Measurements from ENCODE around the gene LYVE1. TPM values are rescaled to one million over a fixed set of nuclear protein-coding genes. Genes with fewer than 3 reads are reported as not detected.
"Not testable (repeated sequence)": the region's sequence is repeated elsewhere in the genome, so short reads cannot be mapped to it uniquely, and the experiment has no call there.

The LYVE1 gene
- total RNA-seq, 1 donor from 2014 or later = 49.6 TPM

DNA sequence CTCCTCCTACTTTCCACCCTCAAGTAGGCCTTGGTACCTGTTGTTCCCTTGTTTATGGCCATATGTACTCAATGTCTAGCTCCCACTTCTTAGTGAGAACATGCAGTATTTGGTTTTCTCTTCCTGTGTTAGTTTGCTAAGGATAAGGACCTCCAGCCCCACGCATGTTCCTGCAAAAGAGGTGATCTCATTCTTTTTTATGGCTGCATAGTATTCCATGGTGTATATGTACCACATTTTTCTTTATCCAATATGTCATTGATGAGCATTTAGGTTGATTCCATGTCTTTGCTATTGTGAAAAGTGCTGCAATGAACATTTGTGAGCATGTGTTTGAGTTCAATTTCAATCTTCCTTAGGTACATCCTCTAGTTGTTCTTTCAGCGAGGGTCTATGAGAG, 27.4 kb upstream of the LYVE1 start:
- not testable (repeated sequence) for H3K4me3 ChIP-seq (ENCODE audit: low read length in 3 of 3); H3K9me3 ChIP-seq (ENCODE audit: control insufficient read depth in 3 of 3, low read length in 3 of 3); H3K9ac ChIP-seq (ENCODE audit: low read depth in 1 of 3, low read length in 3 of 3); H3K36me3 ChIP-seq (ENCODE audit: control insufficient read depth in 3 of 3, insufficient read depth in 3 of 3, low read length in 3 of 3); H3K27me3 ChIP-seq (ENCODE audit: control insufficient read depth in 3 of 3, insufficient read depth in 3 of 3, low read length in 3 of 3); H3K27ac ChIP-seq (ENCODE audit: low read depth, low read length)
- peaks cover 19 to 27% (median 23%) of the 10 kb centered on the region in 3 donors for H3K4me1 ChIP-seq (ENCODE audit: control insufficient read depth in 3 of 3, insufficient read depth in 3 of 3, low read length in 3 of 3)

DNA sequence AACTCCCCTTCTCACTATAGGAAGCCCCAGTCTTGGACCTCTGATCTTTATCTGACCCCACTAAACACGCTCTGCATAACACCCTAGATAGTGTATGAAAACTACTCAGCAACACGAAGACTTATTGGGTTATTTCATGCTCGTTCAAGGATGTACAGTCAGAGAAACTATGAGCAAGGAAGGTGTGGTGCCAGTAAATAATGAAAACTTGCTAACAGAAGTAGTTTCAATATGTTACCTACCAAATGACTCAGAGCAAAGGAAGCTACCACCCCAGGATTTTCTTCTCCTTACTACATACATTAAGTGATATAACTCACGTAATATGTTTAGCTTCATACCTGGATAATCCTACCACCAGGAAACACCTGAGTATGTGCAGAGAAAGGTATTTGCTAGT, 25.9 kb upstream of the LYVE1 start:
- no peak overlapping the region for H3K9ac ChIP-seq (ENCODE audit: low read depth in 1 of 3, low read length in 3 of 3)
- H3K36me3 ChIP-seq (ENCODE audit: control insufficient read depth in 3 of 3, insufficient read depth in 3 of 3, low read length in 3 of 3) = peaks cover 0 to 2% (median 0%) of the 10 kb centered on the region in 3 donors
- peaks cover 6 to 13% (median 9%) of the 10 kb centered on the region in 3 donors for H3K4me1 ChIP-seq (ENCODE audit: control insufficient read depth in 3 of 3, insufficient read depth in 3 of 3, low read length in 3 of 3)
- H3K4me3 ChIP-seq (ENCODE audit: low read length in 3 of 3) = no peak overlapping the region
- no peak overlapping the region for H3K27ac ChIP-seq (ENCODE audit: low read depth, low read length)
- no peaks in the 10 kb centered on the region for H3K27me3 ChIP-seq (ENCODE audit: control insufficient read depth in 3 of 3, insufficient read depth in 3 of 3, low read length in 3 of 3)
- no peaks in the 10 kb centered on the region for H3K9me3 ChIP-seq (ENCODE audit: control insufficient read depth in 3 of 3, low read length in 3 of 3)

DNA sequence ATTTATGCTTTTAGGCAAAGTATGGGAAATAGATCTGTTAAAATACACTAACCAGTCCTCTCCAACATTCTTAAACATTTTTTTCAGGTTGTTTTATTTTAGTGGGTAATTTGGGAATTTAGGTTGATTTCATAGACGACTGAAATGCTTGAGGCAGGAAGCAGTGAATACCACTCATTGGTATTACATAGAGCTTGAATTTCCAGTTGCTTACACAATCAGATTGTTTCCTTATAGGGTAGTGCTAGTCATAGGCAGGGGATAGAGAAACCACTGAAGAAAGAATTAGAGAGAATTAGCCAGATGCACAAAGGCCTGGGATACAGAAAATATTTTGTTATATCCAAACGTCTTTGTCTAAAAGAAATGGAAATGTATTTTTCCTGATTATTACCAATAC, 23.9 kb upstream of the LYVE1 start:
- H3K36me3 ChIP-seq (ENCODE audit: control insufficient read depth in 3 of 3, insufficient read depth in 3 of 3, low read length in 3 of 3) = peaks cover 0 to 2% (median 0%) of the 10 kb centered on the region in 3 donors
- no peak overlapping the region for H3K27ac ChIP-seq (ENCODE audit: low read depth, low read length)
- no peaks in the 10 kb centered on the region for H3K9me3 ChIP-seq (ENCODE audit: control insufficient read depth in 3 of 3, low read length in 3 of 3)
- H3K27me3 ChIP-seq (ENCODE audit: control insufficient read depth in 3 of 3, insufficient read depth in 3 of 3, low read length in 3 of 3) = no peaks in the 10 kb centered on the region
- H3K4me3 ChIP-seq (ENCODE audit: low read length in 3 of 3) = no peak overlapping the region
- peaks cover 0 to 3% (median 0%) of the 10 kb centered on the region in 3 donors for H3K4me1 ChIP-seq (ENCODE audit: control insufficient read depth in 3 of 3, insufficient read depth in 3 of 3, low read length in 3 of 3)
- H3K9ac ChIP-seq (ENCODE audit: low read depth in 1 of 3, low read length in 3 of 3) = no peak overlapping the region

DNA sequence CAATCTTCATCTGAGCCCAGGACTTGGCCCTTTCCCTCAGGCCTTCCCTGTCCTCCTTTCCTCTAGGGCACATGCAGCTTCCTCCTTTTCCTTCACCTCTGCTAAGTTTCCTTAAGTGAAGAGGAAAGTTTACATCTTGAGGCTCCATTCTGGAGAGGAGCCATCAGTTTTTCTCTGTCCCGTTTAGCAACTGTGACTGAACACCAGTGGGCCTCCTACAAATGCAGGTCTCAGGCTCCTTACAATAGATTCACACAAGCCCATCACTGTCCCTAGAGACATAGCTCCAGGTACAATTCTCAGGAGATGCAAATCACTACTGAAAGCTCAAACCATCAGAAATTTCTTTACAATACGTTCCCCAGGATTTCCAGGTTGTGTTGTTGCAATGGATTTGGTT, 23.3 kb upstream of the LYVE1 start:
- H3K9me3 ChIP-seq (ENCODE audit: control insufficient read depth in 3 of 3, low read length in 3 of 3) = no peaks in the 10 kb centered on the region
- H3K4me3 ChIP-seq (ENCODE audit: low read length in 3 of 3) = no peak overlapping the region
- peaks cover 0 to 5% (median 2%) of the 10 kb centered on the region in 3 donors for H3K4me1 ChIP-seq (ENCODE audit: control insufficient read depth in 3 of 3, insufficient read depth in 3 of 3, low read length in 3 of 3)
- no peak overlapping the region for H3K27ac ChIP-seq (ENCODE audit: low read depth, low read length)
- no peak overlapping the region for H3K9ac ChIP-seq (ENCODE audit: low read depth in 1 of 3, low read length in 3 of 3)
- no peaks in the 10 kb centered on the region for H3K27me3 ChIP-seq (ENCODE audit: control insufficient read depth in 3 of 3, insufficient read depth in 3 of 3, low read length in 3 of 3)
- peaks cover 0 to 2% (median 0%) of the 10 kb centered on the region in 3 donors for H3K36me3 ChIP-seq (ENCODE audit: control insufficient read depth in 3 of 3, insufficient read depth in 3 of 3, low read length in 3 of 3)

DNA sequence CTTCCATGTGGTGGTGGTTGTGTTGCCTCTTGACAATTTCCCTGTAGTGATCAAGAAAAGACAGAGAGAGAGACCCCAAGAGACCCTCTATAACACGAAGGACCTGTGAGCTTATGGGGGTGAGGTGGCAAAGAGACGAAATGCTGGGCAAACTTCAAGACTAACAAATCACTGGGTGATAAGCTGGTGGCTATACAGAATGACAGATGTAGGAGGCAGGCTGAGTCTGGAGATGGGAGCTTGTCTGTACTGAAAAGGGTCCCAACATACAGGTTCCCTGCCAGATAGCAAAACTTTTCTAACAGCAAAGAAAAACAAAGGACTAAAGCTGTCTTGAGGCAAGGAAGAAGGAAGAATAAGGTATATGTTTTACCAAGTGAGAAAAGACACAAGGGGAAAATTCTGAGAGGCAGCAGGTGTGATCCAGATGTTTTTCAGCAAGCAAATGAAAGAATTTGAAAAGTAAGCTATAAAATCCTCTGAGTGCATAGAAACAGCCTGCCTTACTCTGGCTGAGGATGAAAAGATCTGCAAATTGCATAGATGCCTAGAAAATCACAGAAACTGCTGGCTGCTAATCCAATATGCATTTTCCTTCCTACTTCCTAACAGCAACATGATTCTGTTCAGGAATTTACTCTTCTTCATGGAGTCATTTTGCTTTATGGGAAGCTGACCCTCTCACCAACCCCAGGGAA, 21.9 kb upstream of the LYVE1 start:
- Histone ChIP-seq H3K36me3 (ENCODE audit: control insufficient read depth in 3 of 3, insufficient read depth in 3 of 3, low read length in 3 of 3) (peaks cover 0 to 2% (median 0%) of the 10 kb centered on the region in 3 donors), H3K9me3 (ENCODE audit: control insufficient read depth in 3 of 3, low read length in 3 of 3) (no peaks in the 10 kb centered on the region), H3K27ac (ENCODE audit: low read depth, low read length) (no peak overlapping the region), H3K4me3 (ENCODE audit: low read length in 3 of 3) (no peak overlapping the region), H3K27me3 (ENCODE audit: control insufficient read depth in 3 of 3, insufficient read depth in 3 of 3, low read length in 3 of 3) (no peaks in the 10 kb centered on the region), H3K9ac (ENCODE audit: low read depth in 1 of 3, low read length in 3 of 3) (no peak overlapping the region), H3K4me1 (ENCODE audit: control insufficient read depth in 3 of 3, insufficient read depth in 3 of 3, low read length in 3 of 3) (peaks cover 0 to 5% (median 5%) of the 10 kb centered on the region in 3 donors)

DNA sequence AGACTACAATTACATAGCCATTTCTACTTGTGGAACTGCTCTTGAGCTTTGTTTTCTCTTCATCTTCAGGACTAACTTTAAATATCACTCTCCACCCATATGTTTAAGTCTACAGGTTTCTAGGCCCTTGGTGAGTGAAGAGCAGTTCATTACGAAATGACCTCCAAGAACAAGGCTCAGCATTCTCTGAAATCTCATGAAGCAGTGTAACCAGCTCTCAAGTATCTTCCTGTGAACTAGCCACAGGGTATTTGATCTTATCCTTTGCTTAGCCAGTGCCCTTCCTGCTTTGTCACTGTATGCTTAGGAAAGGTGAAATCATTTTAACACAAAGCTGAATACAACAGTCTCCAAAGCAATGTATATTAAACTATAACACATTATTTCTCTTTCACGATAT, 20.4 kb upstream of the LYVE1 start:
- H3K4me3 ChIP-seq (ENCODE audit: low read length in 3 of 3) = no peak overlapping the region
- H3K9me3 ChIP-seq (ENCODE audit: control insufficient read depth in 3 of 3, low read length in 3 of 3) = no peaks in the 10 kb centered on the region
- peaks cover 0 to 2% (median 0%) of the 10 kb centered on the region in 3 donors for H3K36me3 ChIP-seq (ENCODE audit: control insufficient read depth in 3 of 3, insufficient read depth in 3 of 3, low read length in 3 of 3)
- H3K27ac ChIP-seq (ENCODE audit: low read depth, low read length) = no peak overlapping the region
- peaks cover 0 to 7% (median 6%) of the 10 kb centered on the region in 3 donors for H3K4me1 ChIP-seq (ENCODE audit: control insufficient read depth in 3 of 3, insufficient read depth in 3 of 3, low read length in 3 of 3)
- no peaks in the 10 kb centered on the region for H3K27me3 ChIP-seq (ENCODE audit: control insufficient read depth in 3 of 3, insufficient read depth in 3 of 3, low read length in 3 of 3)
- no peak overlapping the region for H3K9ac ChIP-seq (ENCODE audit: low read depth in 1 of 3, low read length in 3 of 3)

DNA sequence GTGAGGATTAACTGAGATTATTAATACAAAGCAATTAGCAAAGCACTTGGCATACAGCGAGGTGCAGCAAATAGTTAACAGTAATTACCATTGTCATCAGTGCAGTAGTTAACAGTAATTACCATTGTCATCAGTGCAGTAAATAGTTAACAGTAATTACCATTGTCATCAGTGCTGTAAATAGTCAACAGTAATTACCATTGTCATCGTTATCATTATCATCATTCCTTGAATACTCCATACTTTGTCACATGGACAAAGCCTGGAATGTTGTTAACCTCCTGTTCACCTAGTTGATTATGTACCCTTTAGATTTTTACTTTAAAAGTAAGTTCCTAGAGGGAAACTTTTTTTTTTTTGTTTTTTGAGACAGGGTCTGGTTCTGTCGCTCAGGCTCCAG, 19.5 kb upstream of the LYVE1 start:
- peaks cover 0 to 13% (median 10%) of the 10 kb centered on the region in 3 donors for H3K4me1 ChIP-seq (ENCODE audit: control insufficient read depth in 3 of 3, insufficient read depth in 3 of 3, low read length in 3 of 3)
- H3K27ac ChIP-seq (ENCODE audit: low read depth, low read length) = no peak overlapping the region
- H3K9me3 ChIP-seq (ENCODE audit: control insufficient read depth in 3 of 3, low read length in 3 of 3) = no peaks in the 10 kb centered on the region
- H3K27me3 ChIP-seq (ENCODE audit: control insufficient read depth in 3 of 3, insufficient read depth in 3 of 3, low read length in 3 of 3) = no peaks in the 10 kb centered on the region
- no peak overlapping the region for H3K9ac ChIP-seq (ENCODE audit: low read depth in 1 of 3, low read length in 3 of 3)
- H3K4me3 ChIP-seq (ENCODE audit: low read length in 3 of 3) = no peak overlapping the region
- H3K36me3 ChIP-seq (ENCODE audit: control insufficient read depth in 3 of 3, insufficient read depth in 3 of 3, low read length in 3 of 3) = peaks cover 0 to 2% (median 0%) of the 10 kb centered on the region in 3 donors

DNA sequence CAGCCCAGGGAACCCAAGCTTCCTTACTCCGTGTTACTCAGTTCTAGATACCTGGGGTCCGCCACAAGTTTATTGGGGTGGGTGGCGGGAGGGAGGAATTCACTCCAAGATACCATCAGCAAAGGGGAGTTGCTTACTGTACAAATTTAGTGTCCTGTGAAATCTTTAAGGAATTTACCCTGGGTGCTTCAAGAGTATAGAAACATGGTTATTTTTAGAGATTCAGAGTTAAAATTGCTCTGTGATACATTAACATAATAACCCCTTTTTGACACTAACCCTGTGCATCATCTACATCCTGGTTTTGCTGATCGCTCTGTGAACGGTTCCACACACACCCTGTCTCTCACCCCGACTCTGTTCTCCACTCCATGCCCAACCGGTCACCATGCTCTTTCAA, 18.9 kb upstream of the LYVE1 start:
- no peaks in the 10 kb centered on the region for H3K27me3 ChIP-seq (ENCODE audit: control insufficient read depth in 3 of 3, insufficient read depth in 3 of 3, low read length in 3 of 3)
- no peak overlapping the region for H3K4me3 ChIP-seq (ENCODE audit: low read length in 3 of 3)
- no peaks in the 10 kb centered on the region for H3K9me3 ChIP-seq (ENCODE audit: control insufficient read depth in 3 of 3, low read length in 3 of 3)
- H3K9ac ChIP-seq (ENCODE audit: low read depth in 1 of 3, low read length in 3 of 3) = no peak overlapping the region
- H3K4me1 ChIP-seq (ENCODE audit: control insufficient read depth in 3 of 3, insufficient read depth in 3 of 3, low read length in 3 of 3) = peaks cover 0 to 16% (median 10%) of the 10 kb centered on the region in 3 donors
- H3K36me3 ChIP-seq (ENCODE audit: control insufficient read depth in 3 of 3, insufficient read depth in 3 of 3, low read length in 3 of 3) = peaks cover 0 to 2% (median 0%) of the 10 kb centered on the region in 3 donors
- H3K27ac ChIP-seq (ENCODE audit: low read depth, low read length) = no peak overlapping the region

DNA sequence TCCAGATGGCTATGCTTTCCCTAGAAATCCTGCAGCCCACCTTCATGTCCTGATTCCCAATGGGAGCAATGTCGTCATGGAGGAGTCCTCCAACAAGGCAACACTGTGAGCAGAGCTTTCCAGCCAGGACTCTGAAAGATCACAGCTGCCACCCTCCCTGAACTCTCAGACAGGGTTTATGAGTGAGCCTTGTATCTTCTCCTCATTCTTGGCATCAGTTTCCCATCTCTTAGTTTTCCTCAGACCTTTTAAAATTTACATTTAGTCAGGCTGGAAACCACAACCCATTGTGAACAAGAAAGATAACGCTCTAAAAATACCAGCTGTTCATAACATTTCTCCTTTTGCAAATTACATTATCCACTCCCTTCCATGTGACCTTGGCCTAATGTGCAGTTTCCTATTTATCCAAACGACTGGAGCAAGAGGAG, 15.6 kb upstream of the LYVE1 start:
- peaks cover 0 to 6% (median 0%) of the 10 kb centered on the region in 3 donors for H3K36me3 ChIP-seq (ENCODE audit: control insufficient read depth in 3 of 3, insufficient read depth in 3 of 3, low read length in 3 of 3)

DNA sequence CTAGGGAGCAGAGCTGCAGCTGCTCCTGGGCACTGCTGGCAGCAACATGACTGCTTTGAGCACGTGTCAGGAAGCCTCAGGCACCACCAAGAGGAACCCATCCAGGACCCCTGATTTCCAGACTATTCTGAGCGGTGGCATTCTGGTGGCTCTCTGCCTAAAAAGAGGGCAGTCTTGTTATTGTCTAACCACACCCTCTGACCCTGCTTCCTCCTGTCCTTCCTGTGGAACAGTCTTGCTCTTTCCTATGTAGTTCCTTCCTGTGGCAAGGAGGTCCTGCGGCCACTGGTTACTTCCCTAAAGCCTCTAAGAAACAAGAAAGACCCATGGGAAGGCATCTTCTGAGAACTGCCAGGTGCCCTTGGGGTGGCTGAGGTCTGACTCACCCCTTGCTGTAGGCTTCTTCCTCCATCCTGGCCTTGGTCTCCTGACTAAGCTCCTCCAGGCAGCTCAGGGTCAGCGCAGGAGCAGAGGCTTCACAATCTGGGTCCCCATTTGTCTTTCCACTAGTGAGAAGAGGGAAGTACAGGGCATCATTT, 13.1 kb upstream of the LYVE1 start:
- Histone ChIP-seq H3K27me3 (ENCODE audit: control insufficient read depth in 3 of 3, insufficient read depth in 3 of 3, low read length in 3 of 3) (no peaks in the 10 kb centered on the region), H3K27ac (ENCODE audit: low read depth, low read length) (peak overlapping the region; percentile 55), H3K9ac (ENCODE audit: low read depth in 1 of 3, low read length in 3 of 3) (no peak overlapping the region), H3K4me1 (ENCODE audit: control insufficient read depth in 3 of 3, insufficient read depth in 3 of 3, low read length in 3 of 3) (peaks cover 4 to 16% (median 12%) of the 10 kb centered on the region in 3 donors), H3K36me3 (ENCODE audit: control insufficient read depth in 3 of 3, insufficient read depth in 3 of 3, low read length in 3 of 3) (peaks cover 0 to 6% (median 0%) of the 10 kb centered on the region in 3 donors), H3K9me3 (ENCODE audit: control insufficient read depth in 3 of 3, low read length in 3 of 3) (no peaks in the 10 kb centered on the region), H3K4me3 (ENCODE audit: low read length in 3 of 3) (no peak overlapping the region)

More for the DNA sequence above, 15.6 kb upstream of the LYVE1 start:
- H3K27me3 ChIP-seq (ENCODE audit: control insufficient read depth in 3 of 3, insufficient read depth in 3 of 3, low read length in 3 of 3) = no peaks in the 10 kb centered on the region
- peaks cover 4 to 20% (median 17%) of the 10 kb centered on the region in 3 donors for H3K4me1 ChIP-seq (ENCODE audit: control insufficient read depth in 3 of 3, insufficient read depth in 3 of 3, low read length in 3 of 3)
- H3K4me3 ChIP-seq (ENCODE audit: low read length in 3 of 3) = no peak overlapping the region
- H3K9me3 ChIP-seq (ENCODE audit: control insufficient read depth in 3 of 3, low read length in 3 of 3) = no peaks in the 10 kb centered on the region
- no peak overlapping the region for H3K27ac ChIP-seq (ENCODE audit: low read depth, low read length)
- H3K9ac ChIP-seq (ENCODE audit: low read depth in 1 of 3, low read length in 3 of 3) = no peak overlapping the region

Measured in skeletal muscle tissue (tissue), 4 donors.